Suprapubic skin (tissue), 4 donors: ENCODE results near the gene HHLA2.

Experiments used
- EP300 ChIP-seq: sonication (generic); formaldehyde crosslinking; IDR thresholded peaks from one replicate; pipeline ENCODE4 v1.6.1; 2017; ENCODE audit warnings: antibody characterized with exemption
- POLR2A ChIP-seq, 2 donors: fragments of 450-650 bp; IDR thresholded peaks; one replicate each; pipeline ENCODE4 v1.6.1; 2017; ENCODE audit warnings: antibody characterized with exemption in 2 of 2, mild to moderate bottlenecking in 2 of 2, moderate library complexity in 2 of 2
- POLR2AphosphoS5 ChIP-seq, 3 donors: sonication (generic); formaldehyde crosslinking; IDR thresholded peaks; one replicate each; pipeline ENCODE4 v1.6.1; 2017; ENCODE audit warnings: antibody characterized with exemption in 3 of 3
- TF ChIP-seq, protein P1 (sequence below), 2 donors: fragments of 200-600 bp in 1 of 2; fragments of 450-650 bp in 1 of 2; sonication (generic) in 1 of 2; IDR thresholded peaks; one replicate each; pipeline ENCODE4 v1.5.1; 2016 to 2019; ENCODE audit warnings: antibody characterized with exemption in 2 of 2, mild to moderate bottlenecking in 1 of 2, moderate library complexity in 1 of 2

DNA sequence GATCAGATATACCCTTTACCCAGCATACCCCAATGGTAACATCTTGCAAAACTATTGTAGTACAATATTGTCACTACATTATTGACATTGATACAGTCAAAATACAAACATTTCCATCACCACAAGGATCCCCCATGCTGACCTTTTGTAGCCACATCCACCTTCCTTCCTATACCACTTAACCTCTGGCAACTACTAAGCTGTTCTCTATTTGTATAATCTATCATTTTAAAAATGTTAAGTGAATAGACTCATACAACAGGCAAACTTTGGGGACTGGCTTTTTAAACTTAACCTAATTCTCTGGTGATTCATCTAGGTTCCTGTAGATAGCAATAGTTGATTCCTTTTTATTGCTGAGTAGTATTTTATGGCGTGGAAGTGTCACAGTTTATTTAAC lies 44.5 kb upstream of the HHLA2 start:
- TF ChIP-seq EP300 = no peak
- TF ChIP-seq, protein P1, sequence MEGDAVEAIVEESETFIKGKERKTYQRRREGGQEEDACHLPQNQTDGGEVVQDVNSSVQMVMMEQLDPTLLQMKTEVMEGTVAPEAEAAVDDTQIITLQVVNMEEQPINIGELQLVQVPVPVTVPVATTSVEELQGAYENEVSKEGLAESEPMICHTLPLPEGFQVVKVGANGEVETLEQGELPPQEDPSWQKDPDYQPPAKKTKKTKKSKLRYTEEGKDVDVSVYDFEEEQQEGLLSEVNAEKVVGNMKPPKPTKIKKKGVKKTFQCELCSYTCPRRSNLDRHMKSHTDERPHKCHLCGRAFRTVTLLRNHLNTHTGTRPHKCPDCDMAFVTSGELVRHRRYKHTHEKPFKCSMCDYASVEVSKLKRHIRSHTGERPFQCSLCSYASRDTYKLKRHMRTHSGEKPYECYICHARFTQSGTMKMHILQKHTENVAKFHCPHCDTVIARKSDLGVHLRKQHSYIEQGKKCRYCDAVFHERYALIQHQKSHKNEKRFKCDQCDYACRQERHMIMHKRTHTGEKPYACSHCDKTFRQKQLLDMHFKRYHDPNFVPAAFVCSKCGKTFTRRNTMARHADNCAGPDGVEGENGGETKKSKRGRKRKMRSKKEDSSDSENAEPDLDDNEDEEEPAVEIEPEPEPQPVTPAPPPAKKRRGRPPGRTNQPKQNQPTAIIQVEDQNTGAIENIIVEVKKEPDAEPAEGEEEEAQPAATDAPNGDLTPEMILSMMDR (IDR thresholded peaks at IDR 0.05) = no peak
- no peak for TF ChIP-seq POLR2A (IDR thresholded peaks at IDR 0.05)
- no peak for TF ChIP-seq POLR2AphosphoS5 (IDR thresholded peaks at IDR 0.05)
